GM10266 (cell line): ENCODE measurements around the gene HOTAIR.
A peak's percentile ranks its signal among the peaks of the same experiment; 100 is the strongest.

Experiments
- DNase-seq: peaks from one replicate; pipeline ENCODE4 v3.0.0; 2012; ENCODE audit errors: extremely low spot score
- TF ChIP-seq, protein P1 (sequence below): IDR thresholded peaks from 2 replicates; pipeline ENCODE4 v1.5.1; 2012; ENCODE audit warnings: mild to moderate bottlenecking, low read depth; ENCODE audit not compliant: control insufficient read depth, insufficient read depth; ENCODE audit errors: missing control alignments

The HOTAIR gene

DNA sequence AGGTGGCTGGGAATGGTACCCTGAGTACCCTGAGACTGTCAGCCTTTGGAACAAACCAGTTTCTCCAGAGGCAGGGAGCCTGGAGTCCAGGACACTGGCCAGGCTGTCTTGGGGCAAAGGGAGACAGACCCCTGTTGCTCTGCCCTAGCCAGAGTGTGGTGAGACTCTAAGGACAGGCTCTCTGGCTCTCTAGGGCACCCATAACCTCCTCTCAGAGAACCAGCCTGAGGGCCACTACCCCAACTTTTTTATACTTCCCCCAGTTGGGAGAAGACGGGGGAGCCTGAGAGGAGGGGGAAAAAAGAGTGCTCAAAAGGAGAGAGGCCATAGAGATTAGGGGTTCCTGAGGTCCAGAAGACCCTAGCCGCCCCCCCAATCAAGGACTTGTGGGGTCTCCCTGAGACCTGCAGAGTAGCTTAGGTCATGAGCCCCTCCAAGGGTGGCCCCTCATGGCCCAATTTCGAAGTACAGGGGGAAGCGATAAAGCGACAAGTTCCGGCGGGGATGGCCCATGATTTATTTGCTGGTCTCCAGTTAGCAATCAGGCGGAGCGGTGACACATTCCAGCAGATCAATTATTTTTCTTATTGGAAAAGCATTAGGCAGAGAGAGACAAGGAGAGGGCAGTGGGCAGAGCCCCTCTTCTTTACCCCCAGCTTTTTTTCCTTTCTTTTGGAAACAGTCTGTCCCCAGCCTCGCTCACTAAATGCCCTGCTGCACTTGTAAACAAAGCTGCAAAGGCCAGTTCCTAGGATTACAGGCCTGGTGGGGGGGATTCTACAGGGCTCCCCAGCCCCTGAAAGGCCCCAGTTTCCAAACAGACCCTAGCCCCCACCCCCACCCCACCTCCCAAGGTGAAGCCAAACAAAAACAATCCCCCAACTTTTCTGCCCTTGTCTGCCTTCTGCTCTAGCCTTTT, 35.6 kb upstream of the HOTAIR start:
- DNase-seq = no peak
- TF ChIP-seq, protein P1, sequence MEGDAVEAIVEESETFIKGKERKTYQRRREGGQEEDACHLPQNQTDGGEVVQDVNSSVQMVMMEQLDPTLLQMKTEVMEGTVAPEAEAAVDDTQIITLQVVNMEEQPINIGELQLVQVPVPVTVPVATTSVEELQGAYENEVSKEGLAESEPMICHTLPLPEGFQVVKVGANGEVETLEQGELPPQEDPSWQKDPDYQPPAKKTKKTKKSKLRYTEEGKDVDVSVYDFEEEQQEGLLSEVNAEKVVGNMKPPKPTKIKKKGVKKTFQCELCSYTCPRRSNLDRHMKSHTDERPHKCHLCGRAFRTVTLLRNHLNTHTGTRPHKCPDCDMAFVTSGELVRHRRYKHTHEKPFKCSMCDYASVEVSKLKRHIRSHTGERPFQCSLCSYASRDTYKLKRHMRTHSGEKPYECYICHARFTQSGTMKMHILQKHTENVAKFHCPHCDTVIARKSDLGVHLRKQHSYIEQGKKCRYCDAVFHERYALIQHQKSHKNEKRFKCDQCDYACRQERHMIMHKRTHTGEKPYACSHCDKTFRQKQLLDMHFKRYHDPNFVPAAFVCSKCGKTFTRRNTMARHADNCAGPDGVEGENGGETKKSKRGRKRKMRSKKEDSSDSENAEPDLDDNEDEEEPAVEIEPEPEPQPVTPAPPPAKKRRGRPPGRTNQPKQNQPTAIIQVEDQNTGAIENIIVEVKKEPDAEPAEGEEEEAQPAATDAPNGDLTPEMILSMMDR = no peak

DNA sequence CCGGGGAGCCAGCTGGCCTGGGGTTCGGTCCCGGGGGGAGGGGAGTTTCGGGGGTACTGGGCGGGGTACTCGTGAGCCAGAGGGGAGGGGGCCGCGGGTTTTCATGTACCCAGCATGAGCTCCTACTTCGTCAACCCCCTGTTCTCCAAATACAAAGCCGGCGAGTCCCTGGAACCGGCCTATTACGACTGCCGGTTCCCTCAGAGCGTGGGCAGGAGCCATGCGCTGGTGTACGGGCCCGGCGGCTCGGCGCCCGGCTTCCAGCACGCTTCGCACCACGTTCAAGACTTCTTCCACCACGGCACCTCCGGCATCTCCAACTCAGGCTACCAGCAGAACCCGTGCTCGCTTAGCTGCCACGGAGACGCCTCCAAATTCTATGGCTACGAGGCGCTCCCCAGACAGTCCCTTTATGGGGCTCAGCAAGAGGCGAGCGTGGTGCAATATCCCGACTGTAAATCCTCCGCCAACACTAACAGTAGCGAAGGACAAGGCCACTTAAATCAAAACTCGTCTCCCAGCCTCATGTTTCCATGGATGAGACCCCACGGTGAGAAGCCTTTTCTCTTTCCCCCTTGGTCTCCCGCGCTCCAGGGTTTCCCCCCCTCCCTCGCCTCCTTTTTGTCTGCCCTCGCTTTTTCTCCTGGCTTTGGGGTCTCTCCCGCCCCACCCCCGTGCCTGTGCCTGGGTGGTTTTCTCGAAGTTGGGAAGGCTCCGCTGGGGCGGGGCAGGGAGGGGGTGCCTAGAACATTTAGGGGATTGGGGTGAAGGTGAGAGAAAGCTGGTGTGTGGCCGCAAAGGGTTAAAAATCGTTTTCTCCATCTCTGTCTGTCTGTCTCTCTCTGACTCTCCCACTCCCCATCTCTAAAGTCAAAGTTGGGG, 34.7 kb upstream of the HOTAIR start:
- TF ChIP-seq, protein P1 = no peak
- no peak for DNase-seq

DNA sequence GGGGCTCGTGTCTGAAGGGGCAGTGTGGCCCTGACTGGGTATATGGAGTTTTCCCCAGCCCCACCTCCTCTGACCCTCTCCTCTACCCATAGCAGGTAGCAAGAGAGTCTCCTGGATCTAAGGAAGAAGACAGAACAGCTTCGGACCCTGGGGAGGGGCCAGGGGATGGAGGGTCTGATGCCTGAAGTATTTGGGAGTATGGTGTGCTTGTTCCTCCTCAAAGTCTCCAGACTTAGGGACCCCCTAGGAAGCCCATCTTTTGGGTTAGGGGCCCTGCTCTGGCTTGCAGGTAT, 33.5 kb upstream of the HOTAIR start:
- DNase-seq = no peak
- TF ChIP-seq, protein P1 = no peak

DNA sequence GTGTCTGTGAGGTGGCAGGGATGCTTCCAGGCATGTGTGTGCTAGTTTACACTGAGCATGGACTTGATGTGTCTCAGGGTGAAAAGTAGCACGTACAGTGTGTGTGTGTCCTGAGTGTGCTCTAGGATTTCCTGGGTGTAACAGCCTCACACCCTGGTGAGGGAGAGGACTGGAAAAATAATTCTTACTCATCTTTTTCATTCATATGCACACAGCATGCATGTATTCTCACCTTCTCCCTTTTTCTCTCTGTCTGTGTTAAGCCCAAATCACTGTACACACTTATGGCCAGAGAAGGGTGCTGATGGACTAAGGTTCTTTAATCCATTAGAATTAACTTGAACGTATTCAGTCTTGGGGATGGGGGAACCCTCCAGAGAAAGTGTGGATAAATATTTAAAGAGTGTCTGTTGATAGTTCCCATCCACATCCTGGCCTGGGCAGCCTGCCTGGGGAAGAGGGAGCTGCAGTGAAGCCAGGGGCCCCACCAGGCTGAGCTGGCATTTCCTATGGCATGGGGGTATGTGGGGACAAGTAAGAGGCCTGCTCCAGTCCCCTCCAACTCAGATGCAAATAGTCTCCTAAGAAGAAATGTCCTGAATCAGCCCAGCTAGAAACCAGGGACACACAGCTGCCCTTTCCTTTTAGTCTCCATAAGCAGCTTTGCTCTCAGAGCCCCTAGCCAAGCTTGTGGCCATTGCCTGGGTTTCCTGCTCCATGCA, 32.9 kb upstream of the HOTAIR start:
- TF ChIP-seq, protein P1 = no peak
- no peak for DNase-seq

DNA sequence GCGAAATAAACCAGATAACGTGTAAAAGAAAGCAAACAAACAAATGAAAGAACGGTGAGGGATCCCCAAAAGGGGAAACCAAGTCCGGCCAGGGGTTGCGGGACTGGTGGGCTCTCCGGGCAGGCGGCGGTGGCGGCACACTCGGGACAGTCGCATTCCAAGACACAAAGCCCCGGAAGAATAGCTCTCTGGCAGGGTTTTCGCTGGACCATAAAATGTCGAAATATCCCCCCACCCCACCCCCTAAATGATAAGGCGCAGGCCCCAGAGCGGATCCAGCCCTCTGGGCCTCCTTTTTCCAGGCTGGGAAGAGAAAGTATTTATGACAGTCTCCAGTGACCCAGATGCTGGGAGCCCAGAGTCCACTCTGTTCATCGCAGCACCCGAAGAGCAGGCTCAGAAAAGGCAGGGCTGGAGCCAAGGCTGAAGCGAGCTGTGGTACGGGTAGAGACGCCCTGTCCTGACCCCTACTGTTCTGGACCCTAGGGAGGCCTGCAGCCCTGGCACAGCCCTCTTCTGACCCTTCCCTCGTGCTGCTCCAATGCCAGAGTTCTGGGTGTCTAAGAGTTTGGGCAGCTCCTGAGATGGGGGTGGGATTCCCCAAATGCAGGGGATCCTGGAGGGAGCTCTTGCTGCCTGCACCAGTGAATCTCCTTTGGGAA, 31.9 kb upstream of the HOTAIR start:
- TF ChIP-seq, protein P1 = no peak
- DNase-seq = no peak

DNA sequence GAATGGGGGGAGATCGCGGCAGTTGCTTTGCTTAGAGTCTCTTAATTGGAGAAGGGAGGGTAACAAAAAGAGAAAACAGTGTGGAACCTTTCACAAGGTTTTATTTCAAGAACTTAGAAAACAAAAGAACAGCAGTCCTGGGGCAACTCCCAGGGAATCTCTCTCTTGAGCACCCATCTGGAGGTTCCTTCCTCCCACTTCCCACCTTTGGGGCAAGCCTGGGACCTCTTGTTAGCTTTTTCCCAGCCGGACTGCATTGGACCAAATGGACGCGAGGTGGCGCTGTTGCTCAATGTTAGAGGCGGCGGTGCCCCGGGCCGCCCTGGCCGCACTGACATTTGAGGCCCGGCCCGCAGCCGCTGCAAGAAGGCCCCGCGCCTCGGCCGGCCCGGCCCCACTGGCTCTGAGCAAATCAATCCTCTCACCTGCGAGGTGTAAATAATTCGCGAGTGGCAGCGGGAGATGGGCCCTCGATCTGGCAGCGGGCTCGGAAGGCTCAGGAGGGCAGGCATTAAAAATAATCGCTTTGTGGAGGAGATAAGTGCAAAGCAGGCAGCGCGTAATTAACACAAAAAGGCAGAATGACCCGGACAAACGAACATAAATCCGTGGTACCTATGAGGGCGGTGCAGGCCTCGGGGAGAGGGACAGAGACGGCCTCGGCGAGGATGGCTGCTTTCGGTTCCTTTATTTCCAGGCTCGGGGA, 31.3 kb upstream of the HOTAIR start:
- TF ChIP-seq, protein P1 = peak; percentile 95
- peak; percentile 90 for DNase-seq
